ENCODE data around the gene UBE2A. TPM values are rescaled to one million over a fixed set of nuclear protein-coding genes. Genes with fewer than 3 reads are reported as not detected.

UBE2A gene
- total and polyA plus RNA-seq, 12 donors, result 51.7 to 77.7 (median 67.1) TPM

DNA sequence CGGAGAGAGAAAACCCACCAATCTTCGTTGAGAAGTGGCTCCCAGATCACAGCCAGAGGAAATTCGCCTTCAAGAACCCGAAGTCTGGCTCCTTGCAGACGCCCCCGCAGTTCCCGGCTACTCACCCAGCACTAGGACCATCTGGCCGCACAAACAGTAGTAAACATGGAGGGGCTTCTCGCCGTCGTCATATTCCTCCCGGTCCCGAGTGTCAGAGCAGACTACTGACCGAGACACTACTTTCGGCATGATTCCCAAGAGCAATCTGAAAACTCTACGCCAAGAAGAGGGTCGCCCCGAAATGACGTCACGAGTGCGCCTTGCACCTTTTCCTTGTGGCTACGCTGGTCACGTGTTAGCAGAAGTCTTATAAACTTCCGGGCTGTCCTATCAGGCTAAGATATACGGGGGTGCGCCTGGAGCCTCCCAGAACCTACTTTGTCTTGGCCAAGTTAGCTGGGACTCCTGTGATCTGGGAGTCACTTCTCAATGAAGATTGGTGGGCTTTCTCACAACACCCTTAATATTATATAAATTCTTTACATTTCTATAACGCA lies 9.2 kb upstream of the UBE2A start, which contains the start of gene STEEP1:
Gene STEEP1 (minus strand): TSS at position 303 of the 557 bp plus-strand sequence. CDS start 54 bp downstream, at position 249.
- intact Hi-C loops (cut with DNase I), result loop anchor here in 1 of 10 donors (1.0 kb wide), 1 partner anchor 9 kb away; the partner anchor contains the start of gene UBE2A

DNA sequence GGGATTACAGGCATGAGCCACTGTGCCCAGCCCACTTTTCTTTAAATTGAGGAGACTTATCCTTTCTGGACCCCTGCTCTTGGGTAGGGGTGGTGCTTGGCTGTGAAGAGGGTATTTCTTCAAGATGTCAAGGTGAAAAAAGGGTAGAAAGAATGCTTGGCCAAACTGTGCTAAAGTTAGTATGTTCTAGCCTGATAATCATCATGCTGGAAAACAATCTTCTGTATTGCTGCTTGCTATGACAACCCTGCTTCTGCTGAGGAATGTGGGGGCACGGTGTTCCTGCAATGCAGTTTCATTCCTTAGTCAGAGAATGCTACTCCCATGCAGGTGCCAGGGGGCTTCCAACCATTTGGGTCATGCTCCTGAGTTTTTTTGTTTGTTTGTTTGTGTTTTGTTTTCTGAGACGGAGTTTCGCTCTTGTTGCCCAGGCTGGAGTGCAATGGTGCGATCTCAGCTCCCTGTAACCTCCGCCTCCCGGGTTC lies 4.0 kb upstream of the UBE2A start:
- TF ChIP-seq, protein P1, sequence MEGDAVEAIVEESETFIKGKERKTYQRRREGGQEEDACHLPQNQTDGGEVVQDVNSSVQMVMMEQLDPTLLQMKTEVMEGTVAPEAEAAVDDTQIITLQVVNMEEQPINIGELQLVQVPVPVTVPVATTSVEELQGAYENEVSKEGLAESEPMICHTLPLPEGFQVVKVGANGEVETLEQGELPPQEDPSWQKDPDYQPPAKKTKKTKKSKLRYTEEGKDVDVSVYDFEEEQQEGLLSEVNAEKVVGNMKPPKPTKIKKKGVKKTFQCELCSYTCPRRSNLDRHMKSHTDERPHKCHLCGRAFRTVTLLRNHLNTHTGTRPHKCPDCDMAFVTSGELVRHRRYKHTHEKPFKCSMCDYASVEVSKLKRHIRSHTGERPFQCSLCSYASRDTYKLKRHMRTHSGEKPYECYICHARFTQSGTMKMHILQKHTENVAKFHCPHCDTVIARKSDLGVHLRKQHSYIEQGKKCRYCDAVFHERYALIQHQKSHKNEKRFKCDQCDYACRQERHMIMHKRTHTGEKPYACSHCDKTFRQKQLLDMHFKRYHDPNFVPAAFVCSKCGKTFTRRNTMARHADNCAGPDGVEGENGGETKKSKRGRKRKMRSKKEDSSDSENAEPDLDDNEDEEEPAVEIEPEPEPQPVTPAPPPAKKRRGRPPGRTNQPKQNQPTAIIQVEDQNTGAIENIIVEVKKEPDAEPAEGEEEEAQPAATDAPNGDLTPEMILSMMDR (IDR thresholded peaks at IDR 0.05), result no peak

More for the DNA sequence above, 9.2 kb upstream of the UBE2A start, which contains the start of gene STEEP1:
- WGBS, 2 donors, result 0 to 1% methylated on average over 26 to 27 of the region's 27 CpGs
- H3K9me3 ChIP-seq, result no peaks in the 10 kb centered on the region
- peak; percentile 92 to 99 (median 98) for ATAC-seq
- peak within 1 kb of the TSS in 9 of 10 donors; percentile 36 to 81 (median 70) for H3K27ac ChIP-seq
- peak within 1 kb of the TSS; percentile 35 to 70 (median 65) for H3K4me3 ChIP-seq
- no peaks in the 10 kb centered on the region for H3K27me3 ChIP-seq
- TF ChIP-seq, protein P1 (IDR thresholded peaks at IDR 0.05), result no peak
- peak; percentile 87 to 92 for DNase-seq
- H3K4me1 ChIP-seq, result peaks cover 0 to 13% (median 0%) of the 10 kb centered on the region in 9 donors
- H3K36me3 ChIP-seq, result peaks cover 0 to 16% (median 0%) of the 10 kb centered on the region in 9 donors

DNA sequence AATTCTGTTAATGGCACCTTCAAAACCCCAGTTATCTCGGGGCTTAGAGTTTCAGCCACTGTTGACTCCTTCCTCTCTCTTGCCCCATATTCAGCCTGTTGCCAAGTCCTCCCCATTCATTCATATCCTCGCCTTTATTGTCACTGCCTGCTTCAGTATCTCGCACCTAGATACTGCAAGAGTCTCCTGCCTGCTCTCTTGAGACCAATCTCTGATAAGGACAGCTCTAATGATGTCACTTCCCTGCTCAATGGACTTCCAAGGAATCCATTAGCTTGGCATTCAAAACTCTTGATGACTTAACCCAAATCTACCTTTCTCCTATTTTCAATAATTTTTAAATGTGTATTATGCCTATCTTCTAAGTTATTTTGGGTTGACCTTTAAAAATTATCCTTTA lies 1.1 kb upstream of the UBE2A start:
- no peak for DNase-seq
- intact Hi-C loops (cut with DNase I), result loop anchor here in 1 of 10 donors (10.0 kb wide), 1 partner anchor 58 kb away; no protein-coding TSS in a partner anchor
- Histone ChIP-seq H3K9me3 (no peaks in the 10 kb centered on the region), H3K27me3 (no peaks in the 10 kb centered on the region), H3K36me3 (peaks cover 0 to 11% (median 0%) of the 10 kb centered on the region in 9 donors), H3K4me3 (peak overlapping the region in 9 of 10 donors; percentile 49 to 82 (median 74)), H3K4me1 (peaks cover 0 to 30% (median 17%) of the 10 kb centered on the region in 9 donors), H3K27ac (peak overlapping the region in 9 of 10 donors; percentile 85 to 98 (median 94))
- ATAC-seq, result no peak
- 17 to 25% methylated on average over 3 of the region's 3 CpGs for WGBS, 2 donors
- TF ChIP-seq, protein P1 (IDR thresholded peaks at IDR 0.05), result no peak

More for the DNA sequence above, 4.0 kb upstream of the UBE2A start:
- 90% methylated on average over 6 of the region's 6 CpGs for WGBS, 2 donors
- Histone ChIP-seq H3K9me3 (no peaks in the 10 kb centered on the region), H3K36me3 (no peaks in the 10 kb centered on the region), H3K4me3 (no peak overlapping the region), H3K4me1 (peaks cover 0 to 10% (median 9%) of the 10 kb centered on the region in 9 donors), H3K27ac (no peak overlapping the region), H3K27me3 (no peaks in the 10 kb centered on the region)
- ATAC-seq (no peak), DNase-seq (no peak)
- intact Hi-C loops (cut with DNase I), result loop anchor here in 1 of 10 donors (10.0 kb wide), 1 partner anchor 56 kb away; no protein-coding TSS in a partner anchor

DNA sequence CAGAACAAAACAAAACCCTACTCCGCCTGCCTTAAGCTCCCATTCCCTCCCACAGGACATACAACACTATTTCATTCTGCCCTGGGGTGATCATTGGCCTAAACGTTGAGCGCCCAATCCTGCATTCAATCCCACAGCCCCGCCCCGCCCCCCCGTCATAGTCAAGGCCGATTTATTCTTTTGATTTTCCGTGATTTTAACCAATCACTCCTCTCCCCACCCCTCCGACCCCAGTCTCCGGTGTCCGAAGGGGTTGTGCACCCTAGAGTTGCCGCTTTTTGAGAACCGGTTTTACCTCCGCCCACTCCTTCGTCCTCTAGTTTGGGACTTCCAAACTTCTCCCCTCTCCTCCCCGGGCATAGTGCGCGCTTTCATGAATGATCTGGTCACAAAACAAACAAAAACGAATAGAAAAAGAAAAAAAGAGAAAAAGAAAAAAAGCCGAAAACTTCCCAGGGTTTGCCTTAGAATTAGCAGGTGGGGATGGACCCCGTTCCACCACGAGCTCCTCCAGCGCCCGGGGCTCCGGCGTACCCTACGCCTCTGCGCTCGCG lies 446 bp upstream of the UBE2A start:
- Histone ChIP-seq H3K9me3 (no peaks in the 10 kb centered on the region), H3K27ac (peak overlapping the region; percentile 85 to 98 (median 93)), H3K4me3 (peak overlapping the region; percentile 32 to 82 (median 74)), H3K4me1 (peaks cover 0 to 30% (median 17%) of the 10 kb centered on the region in 9 donors), H3K27me3 (no peaks in the 10 kb centered on the region), H3K36me3 (peaks cover 0 to 14% (median 0%) of the 10 kb centered on the region in 9 donors)
- WGBS, 2 donors, result 0 to 1% methylated on average over 28 to 29 of the region's 30 CpGs
- ATAC-seq, result peak; percentile 15 to 49 (median 40)
- DNase-seq, result peak; percentile 12 to 34
- TF ChIP-seq, protein P1 (IDR thresholded peaks at IDR 0.05), result no peak
- intact Hi-C loops (cut with DNase I), result loop anchor here in 2 of 10 donors (1.0 to 10.0 kb wide), 2 partner anchors 9 to 59 kb away; partner anchors contain the start of gene STEEP1 (in 1 of the 2)
